ENCODE measurements around the gene CKB. TPM values are rescaled to one million over a fixed set of nuclear protein-coding genes. Genes with fewer than 3 reads are reported as not detected.

The CKB gene
- polyA plus RNA-seq, 1 donor from 2014 or later = 0.61 TPM

DNA sequence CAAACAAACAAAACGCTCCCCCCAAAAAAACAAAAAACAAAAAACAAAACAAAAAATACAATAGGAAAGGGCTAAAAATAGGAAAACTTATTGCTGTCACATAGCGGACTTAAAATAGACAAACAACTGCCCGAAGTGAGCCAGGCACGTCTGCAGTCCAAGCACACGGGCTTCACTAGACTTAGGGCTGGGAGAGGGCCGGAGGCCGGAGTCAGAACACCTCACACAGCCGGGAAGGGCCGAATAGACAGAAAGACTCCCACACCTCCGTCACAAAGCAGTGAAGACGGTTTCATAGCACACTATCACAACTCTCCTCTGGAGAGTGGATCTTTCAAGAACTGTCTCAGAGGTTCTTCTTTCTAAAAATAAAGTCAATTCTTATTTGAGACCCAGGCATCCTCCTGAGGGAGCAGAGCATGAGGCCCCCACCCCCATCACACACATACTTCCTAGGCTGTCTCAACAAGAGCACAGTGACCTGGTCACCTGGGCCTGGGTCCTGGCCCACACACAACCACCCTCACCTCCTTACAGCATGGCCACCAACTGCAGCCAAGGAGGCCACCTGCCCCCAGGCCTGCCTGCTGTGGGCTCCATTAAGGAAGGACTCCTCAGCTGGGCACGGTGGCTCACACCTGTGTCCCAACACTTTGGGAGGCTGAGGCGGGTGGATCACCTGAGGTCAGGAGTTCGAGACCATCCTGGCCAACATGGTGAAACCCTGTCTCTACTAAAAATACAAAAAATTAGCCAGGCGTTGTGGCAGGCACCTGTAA is 33.1 kb upstream of the CKB start:
- no peaks in the 10 kb centered on the region for H3K27me3 Mint-ChIP-seq
- peaks cover 13 to 38% (median 22%) of the 10 kb centered on the region in 3 donors for H3K4me1 Mint-ChIP-seq
- no peak overlapping the region for H3K4me3 Mint-ChIP-seq
- H3K27ac Mint-ChIP-seq = peak overlapping the region in 1 of 3 donors; percentile 13
- no peaks in the 10 kb centered on the region for H3K9me3 Mint-ChIP-seq
- H3K36me3 Mint-ChIP-seq = no peaks in the 10 kb centered on the region

DNA sequence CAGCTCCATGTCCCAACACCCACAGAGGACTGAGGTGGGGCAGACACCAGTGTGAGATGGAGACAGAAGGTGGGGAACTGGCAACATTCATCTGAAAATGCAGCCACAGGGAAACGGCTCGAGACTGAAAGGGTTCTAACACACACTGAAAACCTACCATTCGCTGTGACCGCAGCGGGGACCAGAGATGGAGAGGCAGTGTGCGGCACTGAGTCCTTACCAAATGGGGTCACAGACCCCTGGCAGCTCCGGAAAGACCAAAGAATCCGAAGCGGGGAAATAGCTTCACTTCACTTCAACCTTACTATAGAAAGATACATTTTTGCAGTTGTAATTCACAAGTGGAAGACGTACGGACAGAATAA is 30.2 kb upstream of the CKB start:
- H3K4me3 Mint-ChIP-seq = no peak overlapping the region
- H3K9me3 Mint-ChIP-seq = no peaks in the 10 kb centered on the region
- H3K4me1 Mint-ChIP-seq = peaks cover 4 to 17% (median 8%) of the 10 kb centered on the region in 3 donors
- peak overlapping the region in 2 of 3 donors; percentile 20 to 63 for H3K27ac Mint-ChIP-seq
- no peaks in the 10 kb centered on the region for H3K27me3 Mint-ChIP-seq
- no peaks in the 10 kb centered on the region for H3K36me3 Mint-ChIP-seq

DNA sequence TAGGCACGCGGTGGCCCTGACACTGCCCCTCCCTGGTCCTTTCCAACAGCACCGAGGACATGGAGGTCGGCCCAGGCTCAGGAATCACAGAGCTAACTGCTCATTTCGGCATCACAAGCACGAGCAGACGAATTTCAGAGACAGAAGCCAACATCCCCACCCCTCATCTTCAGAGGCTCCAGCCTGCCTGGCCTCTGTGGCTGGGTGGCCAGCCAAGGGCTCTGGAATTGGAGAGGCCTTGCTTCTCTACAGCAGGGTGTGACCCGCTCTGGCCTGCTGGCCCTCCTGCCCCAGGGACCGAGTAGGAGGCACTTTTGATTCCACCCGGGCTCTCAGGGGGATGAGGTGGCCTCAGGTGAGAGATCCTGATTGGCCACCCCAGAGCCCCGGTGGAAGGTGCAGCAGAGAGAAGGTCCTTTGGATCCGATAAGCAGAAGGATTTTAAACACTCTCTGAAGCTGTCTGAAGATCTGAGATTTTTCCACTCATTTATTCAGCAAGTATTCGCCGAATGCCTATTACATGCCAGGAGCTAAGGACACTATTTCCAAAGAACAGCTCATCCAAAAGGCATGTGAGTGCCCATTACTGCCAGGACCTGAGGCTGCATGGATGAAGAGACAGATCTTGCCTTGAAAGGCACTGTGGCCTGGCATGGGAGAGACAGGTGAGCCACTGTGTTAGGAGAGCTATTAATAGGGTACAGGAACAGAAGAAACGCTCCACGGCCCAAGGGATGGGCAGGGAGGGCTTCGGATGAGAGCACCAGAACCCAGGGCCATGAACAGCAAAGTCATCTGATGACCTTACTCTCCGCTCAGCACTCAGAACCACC is 29.6 kb upstream of the CKB start:
- Mint-ChIP-seq H3K9me3 (no peaks in the 10 kb centered on the region), H3K4me1 (peaks cover 2 to 14% (median 7%) of the 10 kb centered on the region in 3 donors), H3K27me3 (no peaks in the 10 kb centered on the region), H3K27ac (peak overlapping the region in 2 of 3 donors; percentile 20 to 69), H3K4me3 (no peak overlapping the region), H3K36me3 (no peaks in the 10 kb centered on the region)

- Mint-ChIP-seq H3K27ac (peak overlapping the region in 1 of 3 donors; percentile 69), H3K9me3 (no peaks in the 10 kb centered on the region), H3K4me3 (peak overlapping the region in 1 of 4 donors; percentile 39), H3K36me3 (no peaks in the 10 kb centered on the region), H3K27me3 (no peaks in the 10 kb centered on the region), H3K4me1 (peaks cover 0 to 11% (median 7%) of the 10 kb centered on the region in 3 donors)
Observed at GRCh38 chr14:103551338-103551762, 28.7 kb upstream of the CKB start.

GRCh38 chr14:103550451-103551337 is 28.1 kb upstream of the CKB start:
- Mint-ChIP-seq H3K27ac (no peak overlapping the region), H3K4me3 (peak overlapping the region in 1 of 4 donors; percentile 39), H3K27me3 (no peaks in the 10 kb centered on the region), H3K36me3 (no peaks in the 10 kb centered on the region), H3K4me1 (peaks cover 0 to 10% (median 7%) of the 10 kb centered on the region in 3 donors), H3K9me3 (no peaks in the 10 kb centered on the region)

GRCh38 chr14:103549361-103550311 is 27.0 kb upstream of the CKB start:
- H3K4me3 Mint-ChIP-seq = no peak overlapping the region
- H3K27me3 Mint-ChIP-seq = no peaks in the 10 kb centered on the region
- H3K27ac Mint-ChIP-seq = no peak overlapping the region
- H3K9me3 Mint-ChIP-seq = no peaks in the 10 kb centered on the region
- H3K36me3 Mint-ChIP-seq = no peaks in the 10 kb centered on the region
- H3K4me1 Mint-ChIP-seq = peaks cover 0 to 3% (median 3%) of the 10 kb centered on the region in 3 donors

GRCh38 chr14:103548463-103549351 is 26.1 kb upstream of the CKB start:
- H3K4me3 Mint-ChIP-seq = no peak overlapping the region
- H3K27ac Mint-ChIP-seq = peak overlapping the region in 1 of 3 donors; percentile 46
- H3K36me3 Mint-ChIP-seq = no peaks in the 10 kb centered on the region
- H3K27me3 Mint-ChIP-seq = no peaks in the 10 kb centered on the region
- no peaks in the 10 kb centered on the region for H3K9me3 Mint-ChIP-seq
- peaks cover 0 to 3% (median 2%) of the 10 kb centered on the region in 3 donors for H3K4me1 Mint-ChIP-seq

- Mint-ChIP-seq H3K36me3 (no peaks in the 10 kb centered on the region), H3K27ac (peak overlapping the region in 1 of 3 donors; percentile 46), H3K9me3 (no peaks in the 10 kb centered on the region), H3K27me3 (no peaks in the 10 kb centered on the region), H3K4me3 (no peak overlapping the region), H3K4me1 (peaks cover 0 to 3% (median 2%) of the 10 kb centered on the region in 3 donors)
Observed at GRCh38 chr14:103547941-103548462, 25.4 kb upstream of the CKB start.

- Mint-ChIP-seq H3K27ac (no peak overlapping the region), H3K9me3 (no peaks in the 10 kb centered on the region), H3K27me3 (no peaks in the 10 kb centered on the region), H3K4me1 (peaks cover 0 to 3% (median 2%) of the 10 kb centered on the region in 3 donors), H3K4me3 (no peak overlapping the region), H3K36me3 (no peaks in the 10 kb centered on the region)
Observed at GRCh38 chr14:103547455-103547940, 24.9 kb upstream of the CKB start.

DNA sequence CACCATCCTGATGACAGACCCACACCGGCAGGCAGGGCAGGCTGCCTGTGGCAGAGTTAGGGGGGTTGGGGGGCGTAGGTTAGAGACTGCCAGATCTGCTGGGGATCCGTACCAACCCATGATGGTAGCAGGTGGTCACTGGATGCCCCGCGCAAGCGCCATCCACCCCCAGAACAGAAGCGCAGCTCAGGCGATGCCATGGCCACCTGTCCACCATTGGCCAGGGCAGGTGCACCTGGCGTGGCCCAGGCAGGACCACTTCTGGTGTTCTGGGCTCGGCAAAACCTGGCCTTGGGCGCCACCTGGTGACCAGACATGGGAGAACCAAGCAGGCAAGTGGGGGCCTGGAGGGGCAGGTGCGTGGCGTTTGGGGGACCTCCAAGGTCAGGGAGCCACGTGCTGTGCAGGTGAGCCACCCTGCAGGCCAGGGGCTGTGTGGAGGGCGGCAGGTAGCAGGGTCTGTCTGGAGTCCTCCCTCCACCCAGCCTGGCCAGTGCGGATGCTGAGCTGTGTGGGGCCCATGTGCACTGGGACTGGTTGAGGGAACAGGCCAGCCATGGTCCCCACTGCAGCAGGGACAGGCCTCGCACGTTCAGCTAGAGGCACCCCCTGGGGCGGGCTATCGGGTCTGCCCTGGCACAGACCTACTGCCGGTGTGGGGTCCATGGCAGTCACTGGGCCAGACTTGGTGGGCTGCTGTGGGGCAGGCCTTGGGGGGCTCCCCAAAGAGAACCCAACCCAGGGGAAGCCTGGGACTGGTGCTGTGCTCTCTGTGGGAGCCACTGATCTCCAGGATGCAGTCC is 24.2 kb upstream of the CKB start:
- H3K4me1 Mint-ChIP-seq = peaks cover 0 to 3% (median 2%) of the 10 kb centered on the region in 3 donors
- H3K27me3 Mint-ChIP-seq = no peaks in the 10 kb centered on the region
- no peaks in the 10 kb centered on the region for H3K9me3 Mint-ChIP-seq
- H3K4me3 Mint-ChIP-seq = no peak overlapping the region
- H3K27ac Mint-ChIP-seq = peak overlapping the region in 1 of 3 donors; percentile 45
- no peaks in the 10 kb centered on the region for H3K36me3 Mint-ChIP-seq

DNA sequence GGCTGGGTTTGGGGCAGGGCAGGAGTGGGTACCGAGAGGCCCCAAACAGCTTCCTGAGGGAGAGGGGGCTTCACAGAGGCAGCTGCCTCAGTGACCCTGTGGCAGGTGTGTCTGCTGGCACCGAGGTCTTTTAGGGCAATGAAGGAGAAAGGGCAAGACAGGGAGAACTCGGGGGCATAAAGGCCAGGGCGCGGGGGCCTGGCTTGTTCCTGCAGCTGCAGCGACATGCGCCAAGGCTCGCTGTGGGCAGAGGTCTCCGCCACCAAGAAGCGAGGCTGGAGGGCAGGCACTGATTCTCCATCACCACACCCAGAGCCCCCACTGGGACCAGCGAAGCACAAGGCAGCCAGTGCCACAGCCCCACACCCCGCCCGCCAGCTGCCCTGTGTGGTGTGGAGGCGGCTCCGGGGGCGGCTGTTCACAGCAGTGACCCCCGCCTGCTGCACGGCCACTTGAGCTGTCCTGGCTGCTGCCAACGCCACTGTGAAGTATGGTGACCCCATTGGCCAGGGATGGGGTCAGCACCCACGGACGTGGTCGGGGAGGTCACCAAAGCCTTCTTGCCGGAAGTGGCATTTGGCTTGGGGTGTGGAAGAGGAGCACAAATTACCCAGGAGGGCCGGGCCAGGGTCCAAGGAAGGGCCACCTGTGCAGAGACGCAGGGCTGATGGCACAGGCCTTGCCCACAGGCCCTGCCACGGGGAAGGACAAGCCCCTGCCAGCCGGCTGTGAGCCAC is 23.5 kb upstream of the CKB start:
- no peaks in the 10 kb centered on the region for H3K9me3 Mint-ChIP-seq
- no peak overlapping the region for H3K4me3 Mint-ChIP-seq
- peaks cover 0 to 2% (median 0%) of the 10 kb centered on the region in 3 donors for H3K4me1 Mint-ChIP-seq
- no peaks in the 10 kb centered on the region for H3K27me3 Mint-ChIP-seq
- H3K27ac Mint-ChIP-seq = no peak overlapping the region
- no peaks in the 10 kb centered on the region for H3K36me3 Mint-ChIP-seq
